GM19240 (cell line): Measurements from ENCODE around the gene CRELD2.
"Not testable (repeated sequence)": the region's sequence is repeated elsewhere in the genome, so short reads cannot be mapped to it uniquely, and the experiment has no call there.

ENCODE experiments used
- DNase-seq: peaks from one replicate; pipeline ENCODE4 v3.0.0; 2011; ENCODE audit warnings: low spot score; ENCODE audit not compliant: insufficient read length

The CRELD2 gene

GRCh38 chr22:49945042-49945794 lies 26.8 kb downstream of the CRELD2 start:
- not testable (repeated sequence) for DNase-seq

DNA sequence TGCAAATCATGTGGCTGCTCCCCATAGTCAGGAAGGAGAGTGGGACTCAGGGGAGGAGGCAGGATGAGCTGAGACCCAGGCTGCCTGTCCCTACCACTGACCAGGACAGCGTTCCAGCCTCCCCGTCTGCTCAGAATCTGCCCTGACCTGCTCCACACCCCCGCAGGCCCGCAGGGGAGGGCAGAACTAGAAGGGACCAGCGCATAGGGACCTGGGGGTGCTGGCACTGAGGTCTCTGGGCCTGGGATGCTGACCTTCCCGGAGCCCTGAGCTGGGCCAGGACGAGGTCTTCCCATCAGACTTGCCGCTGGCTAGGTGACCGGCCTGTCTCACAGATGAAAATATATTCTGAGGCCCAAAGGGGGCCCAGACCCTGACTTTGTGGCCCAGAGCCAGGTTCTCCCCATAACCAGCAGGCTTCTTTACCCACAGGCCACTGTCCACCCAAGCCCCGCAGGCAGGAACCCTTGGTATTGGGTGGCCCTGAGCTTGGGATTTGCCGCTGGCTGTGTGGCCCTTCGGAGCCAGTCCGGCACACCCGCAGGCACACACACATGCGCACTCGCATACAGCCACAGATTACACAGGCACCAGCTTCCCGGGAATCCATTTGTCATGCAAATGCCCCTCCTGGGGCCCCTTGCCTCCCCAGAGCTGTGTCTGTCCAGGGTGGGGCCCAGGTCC lies 28.3 kb downstream of the CRELD2 start:
- no peak for DNase-seq

DNA sequence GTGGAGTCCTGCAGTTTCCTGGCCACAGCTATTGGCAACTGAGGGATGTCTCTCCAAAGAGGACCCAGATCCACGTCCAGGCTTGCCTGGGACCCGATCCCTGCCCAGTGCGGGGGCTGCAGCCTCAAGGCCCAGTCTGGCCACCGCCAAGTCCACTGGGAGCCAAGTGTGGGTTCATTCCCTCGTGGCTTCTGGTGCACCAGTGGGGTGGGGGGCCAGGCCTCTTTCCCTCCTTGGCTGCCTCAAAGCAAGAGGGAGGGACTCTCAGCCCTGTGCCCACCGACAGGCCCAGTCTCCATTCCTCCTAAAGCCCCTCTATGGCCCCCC lies 28.8 kb downstream of the CRELD2 start:
- no peak for DNase-seq

DNA sequence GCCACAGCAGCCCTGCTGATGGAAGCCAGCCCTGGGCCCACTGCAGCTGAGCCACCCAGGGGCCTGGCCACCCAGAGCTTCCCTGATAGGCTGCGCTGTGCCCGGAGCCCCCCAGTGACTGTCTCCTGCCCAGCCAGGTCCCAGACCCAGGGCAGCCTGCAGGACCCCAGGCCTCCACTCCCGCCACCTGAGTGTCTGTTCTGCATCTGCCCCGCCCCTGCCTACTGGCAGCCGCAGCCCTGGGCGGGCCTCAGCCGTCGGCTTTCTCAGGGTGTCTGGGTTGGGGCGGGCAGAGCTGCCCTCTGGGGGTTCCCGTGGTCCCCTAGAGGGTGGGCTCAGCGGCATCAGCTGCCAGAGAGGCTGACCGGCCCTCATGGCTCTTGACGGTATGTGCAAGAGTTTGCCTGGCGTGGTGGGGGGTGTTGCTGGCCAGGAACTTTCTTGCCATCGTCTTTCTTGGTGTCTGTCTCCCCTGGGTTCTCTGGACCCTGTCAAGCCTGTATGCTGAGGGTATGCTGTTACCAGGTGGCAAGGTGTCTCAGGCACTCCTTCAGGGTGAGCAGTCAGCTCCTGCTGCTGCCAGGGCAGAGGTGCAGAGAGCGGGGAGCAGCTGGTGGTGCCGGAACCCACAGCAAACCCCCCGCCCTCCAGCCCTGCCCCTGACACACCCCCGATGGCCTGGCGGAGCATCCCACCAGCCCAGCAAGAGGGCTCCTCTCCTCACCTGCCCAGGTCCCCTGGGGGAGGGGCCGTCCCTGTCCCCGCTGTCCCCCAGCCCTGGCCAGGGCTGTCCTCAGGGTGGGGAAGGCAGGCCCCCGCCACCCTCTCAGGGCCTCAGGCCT lies 29.9 kb downstream of the CRELD2 start:
- DNase-seq = no peak

DNA sequence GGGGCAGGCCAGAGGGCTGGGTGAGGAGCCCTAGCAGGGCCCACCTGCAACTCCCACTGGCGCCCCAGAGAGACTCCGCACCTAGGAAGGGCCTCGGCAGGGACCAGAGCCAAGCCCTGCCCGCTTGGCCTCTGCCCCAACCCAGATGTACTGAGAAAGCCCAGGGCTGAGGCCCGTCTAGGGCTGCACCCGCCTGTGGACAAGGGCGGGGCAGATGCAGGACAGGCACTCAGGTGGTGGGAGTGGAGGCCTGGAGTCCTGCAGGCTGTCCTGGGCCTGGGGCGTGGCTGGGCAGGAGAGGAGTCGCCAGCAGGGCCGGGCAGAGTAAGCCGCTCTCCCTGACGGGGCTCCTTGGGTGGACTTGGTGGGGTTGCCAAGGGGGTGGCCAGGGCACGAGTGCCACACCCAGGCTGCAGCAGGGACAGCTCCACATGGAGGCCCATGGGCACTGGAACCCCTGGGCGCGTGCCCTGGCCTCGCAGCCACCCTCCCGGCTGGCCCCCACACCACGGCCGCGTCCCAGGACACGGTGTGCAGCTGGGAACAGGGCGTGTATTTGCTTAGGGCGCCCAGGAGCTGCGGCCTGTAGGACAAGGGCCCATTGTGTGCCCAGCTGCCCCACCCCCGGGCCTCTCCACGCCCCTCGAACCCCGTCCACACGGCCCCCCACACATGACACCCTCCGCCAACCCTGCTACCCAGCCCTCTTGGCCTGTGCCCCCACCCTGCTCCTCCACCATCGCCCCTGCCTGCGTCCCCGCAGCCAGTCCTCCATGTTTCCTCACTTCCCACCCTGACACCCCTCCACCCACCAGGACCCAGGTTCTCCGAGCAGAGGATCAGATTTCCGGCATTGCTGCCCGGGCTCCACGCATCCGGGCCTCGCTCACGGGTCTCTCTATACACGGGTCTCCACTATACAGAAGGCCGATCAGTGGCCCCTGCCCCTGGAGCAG lies 30.8 kb downstream of the CRELD2 start:
- DNase-seq = no peak

DNA sequence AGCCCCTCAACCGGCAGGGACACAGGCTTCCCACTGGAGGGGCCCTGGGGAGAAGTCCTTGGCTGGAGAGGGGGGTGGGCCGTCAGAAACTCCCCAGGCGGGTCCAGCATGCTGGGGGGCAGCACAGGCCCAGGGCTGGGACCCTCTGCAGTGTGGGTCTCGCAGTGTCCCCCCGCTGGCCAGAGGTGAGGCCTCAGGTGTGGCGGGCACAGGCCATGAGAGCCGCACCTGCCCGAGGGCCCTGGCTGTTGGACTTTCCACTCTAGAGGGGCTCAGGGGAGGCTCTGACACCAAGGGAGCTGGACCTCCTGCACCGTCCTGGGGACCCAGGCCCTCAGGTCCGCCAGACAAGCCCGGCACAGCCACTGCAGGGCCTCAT lies 31.5 kb downstream of the CRELD2 start:
- no peak for DNase-seq

DNA sequence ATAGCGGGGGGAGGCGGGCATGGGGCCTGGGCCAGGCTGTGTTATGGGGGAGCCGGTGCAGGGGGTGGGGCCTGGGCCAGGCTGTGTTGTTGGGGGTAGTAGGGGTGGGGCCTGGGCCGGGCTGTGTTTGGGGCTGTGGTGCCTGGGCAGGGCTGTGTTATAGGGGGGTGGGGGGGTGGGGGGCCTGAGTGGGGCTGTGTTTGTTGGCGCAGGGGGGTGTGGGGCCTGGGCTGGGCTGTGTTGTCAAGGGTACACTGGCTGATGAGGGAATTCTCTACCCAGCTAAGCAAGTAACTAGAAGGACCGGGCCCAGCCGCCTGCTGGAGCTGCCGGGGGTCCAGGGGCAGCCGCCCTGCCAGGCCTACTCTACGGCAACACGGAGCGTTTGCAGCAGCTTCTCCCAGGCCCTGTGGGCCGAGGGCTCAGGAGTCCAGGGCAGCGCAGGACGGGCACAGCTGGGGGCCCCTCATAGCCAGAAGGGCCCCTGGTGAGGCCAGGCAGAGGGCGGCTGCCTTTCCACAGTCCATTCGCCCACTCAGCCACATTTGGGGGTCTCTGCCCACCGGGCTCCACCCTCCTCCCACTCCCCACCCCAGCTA lies 32.1 kb downstream of the CRELD2 start:
- no peak for DNase-seq

- DNase-seq = no peak
Measured at GRCh38 chr22:49951000-49951677, 32.7 kb downstream of the CRELD2 start.

- DNase-seq = no peak
Measured at GRCh38 chr22:49951678-49951985, 33.2 kb downstream of the CRELD2 start.

GRCh38 chr22:49951986-49952896 lies 33.8 kb downstream of the CRELD2 start:
- DNase-seq = no peak

- no peak for DNase-seq
Measured at GRCh38 chr22:49953027-49953679, 34.7 kb downstream of the CRELD2 start.

- no peak for DNase-seq
Measured at GRCh38 chr22:49953680-49954344, 35.4 kb downstream of the CRELD2 start.

GRCh38 chr22:49954354-49954753 lies 35.9 kb downstream of the CRELD2 start:
- no peak for DNase-seq

GRCh38 chr22:49954991-49955580 lies 36.7 kb downstream of the CRELD2 start:
- no peak for DNase-seq

GRCh38 chr22:49955581-49956417 lies 37.4 kb downstream of the CRELD2 start:
- no peak for DNase-seq

- DNase-seq = no peak
Measured at GRCh38 chr22:49956418-49956770, 38.0 kb downstream of the CRELD2 start.
